GM12864 (cell line): ENCODE results near the gene SLC49A4.

Experiments used
- DNase-seq: peaks from one replicate; pipeline ENCODE4 v3.0.0-alpha.2; 2011; ENCODE audit warnings: low read depth
- H3K4me3 ChIP-seq: 2 replicates; pipeline ENCODE4 v1.5.1; 2011; ENCODE audit warnings: mild to moderate bottlenecking, low read depth, low read length, control low read depth
- TF ChIP-seq, protein P1 (sequence below): IDR thresholded peaks from 2 replicates; pipeline ENCODE4 v1.5.1; 2011; ENCODE audit warnings: low read depth, mild to moderate bottlenecking, moderate library complexity, low read length, control low read depth, inconsistent platforms; ENCODE audit errors: missing control alignments

Gene SLC49A4

DNA sequence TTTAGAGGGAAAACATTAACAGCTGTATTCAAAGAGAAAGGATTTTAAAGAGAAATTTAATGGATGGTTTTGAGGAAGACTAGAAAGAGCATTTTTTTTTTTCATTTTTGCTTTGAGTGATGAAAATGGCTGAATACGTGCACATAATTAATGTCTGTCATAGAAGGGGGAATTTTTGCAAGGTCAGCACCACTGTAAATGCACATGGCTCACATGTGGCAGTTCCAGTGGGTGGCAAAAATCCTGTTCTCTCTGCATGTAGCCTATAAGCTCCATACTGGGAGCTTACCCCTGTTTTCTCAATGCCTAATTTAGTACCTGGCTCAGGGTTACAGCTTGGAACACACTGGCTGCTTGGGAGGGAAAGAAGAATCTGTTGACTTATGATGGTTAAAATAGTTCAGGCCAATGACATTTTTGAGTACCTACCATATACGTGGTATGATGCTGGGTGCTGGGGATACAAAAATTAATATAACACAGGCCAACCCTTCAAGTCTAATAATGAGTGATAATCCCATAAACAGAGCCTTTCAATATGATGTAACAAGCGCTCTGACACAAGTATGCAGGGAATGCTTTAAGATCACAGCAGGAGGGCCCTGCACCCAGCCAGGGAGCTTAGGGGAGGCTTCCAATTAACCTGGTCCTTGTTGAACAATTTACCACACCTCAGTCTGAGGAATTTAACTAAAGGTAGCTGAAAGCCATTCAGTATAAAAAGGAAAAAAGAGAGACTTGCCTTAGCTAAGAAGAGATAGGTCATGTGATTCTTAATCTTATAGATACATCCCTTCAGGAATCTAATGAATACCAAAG, 34.2 kb upstream of the SLC49A4 start:
- TF ChIP-seq, protein P1, sequence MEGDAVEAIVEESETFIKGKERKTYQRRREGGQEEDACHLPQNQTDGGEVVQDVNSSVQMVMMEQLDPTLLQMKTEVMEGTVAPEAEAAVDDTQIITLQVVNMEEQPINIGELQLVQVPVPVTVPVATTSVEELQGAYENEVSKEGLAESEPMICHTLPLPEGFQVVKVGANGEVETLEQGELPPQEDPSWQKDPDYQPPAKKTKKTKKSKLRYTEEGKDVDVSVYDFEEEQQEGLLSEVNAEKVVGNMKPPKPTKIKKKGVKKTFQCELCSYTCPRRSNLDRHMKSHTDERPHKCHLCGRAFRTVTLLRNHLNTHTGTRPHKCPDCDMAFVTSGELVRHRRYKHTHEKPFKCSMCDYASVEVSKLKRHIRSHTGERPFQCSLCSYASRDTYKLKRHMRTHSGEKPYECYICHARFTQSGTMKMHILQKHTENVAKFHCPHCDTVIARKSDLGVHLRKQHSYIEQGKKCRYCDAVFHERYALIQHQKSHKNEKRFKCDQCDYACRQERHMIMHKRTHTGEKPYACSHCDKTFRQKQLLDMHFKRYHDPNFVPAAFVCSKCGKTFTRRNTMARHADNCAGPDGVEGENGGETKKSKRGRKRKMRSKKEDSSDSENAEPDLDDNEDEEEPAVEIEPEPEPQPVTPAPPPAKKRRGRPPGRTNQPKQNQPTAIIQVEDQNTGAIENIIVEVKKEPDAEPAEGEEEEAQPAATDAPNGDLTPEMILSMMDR, result no peak
- no peak overlapping the region for H3K4me3 ChIP-seq
- no peak for DNase-seq

DNA sequence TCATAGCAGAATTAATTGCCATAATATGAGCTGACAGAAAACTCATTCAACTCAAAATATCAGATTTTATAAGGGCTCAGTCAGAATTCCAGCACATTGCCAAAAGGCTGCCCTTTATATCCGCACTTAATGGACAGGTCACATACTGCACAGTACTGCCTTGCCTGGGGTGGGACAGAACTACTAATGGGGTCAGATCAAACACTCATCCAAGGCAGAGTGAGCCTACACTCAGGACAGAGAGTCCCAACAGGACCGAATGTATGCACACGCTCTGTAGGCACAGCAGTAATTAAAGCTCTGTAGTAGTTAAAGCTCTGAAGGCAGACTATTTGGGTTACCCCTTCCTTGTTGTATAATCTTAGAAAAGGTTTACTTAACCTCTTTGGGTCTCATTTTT, 28.4 kb upstream of the SLC49A4 start:
- TF ChIP-seq, protein P1, result no peak
- no peak overlapping the region for H3K4me3 ChIP-seq
- no peak for DNase-seq

DNA sequence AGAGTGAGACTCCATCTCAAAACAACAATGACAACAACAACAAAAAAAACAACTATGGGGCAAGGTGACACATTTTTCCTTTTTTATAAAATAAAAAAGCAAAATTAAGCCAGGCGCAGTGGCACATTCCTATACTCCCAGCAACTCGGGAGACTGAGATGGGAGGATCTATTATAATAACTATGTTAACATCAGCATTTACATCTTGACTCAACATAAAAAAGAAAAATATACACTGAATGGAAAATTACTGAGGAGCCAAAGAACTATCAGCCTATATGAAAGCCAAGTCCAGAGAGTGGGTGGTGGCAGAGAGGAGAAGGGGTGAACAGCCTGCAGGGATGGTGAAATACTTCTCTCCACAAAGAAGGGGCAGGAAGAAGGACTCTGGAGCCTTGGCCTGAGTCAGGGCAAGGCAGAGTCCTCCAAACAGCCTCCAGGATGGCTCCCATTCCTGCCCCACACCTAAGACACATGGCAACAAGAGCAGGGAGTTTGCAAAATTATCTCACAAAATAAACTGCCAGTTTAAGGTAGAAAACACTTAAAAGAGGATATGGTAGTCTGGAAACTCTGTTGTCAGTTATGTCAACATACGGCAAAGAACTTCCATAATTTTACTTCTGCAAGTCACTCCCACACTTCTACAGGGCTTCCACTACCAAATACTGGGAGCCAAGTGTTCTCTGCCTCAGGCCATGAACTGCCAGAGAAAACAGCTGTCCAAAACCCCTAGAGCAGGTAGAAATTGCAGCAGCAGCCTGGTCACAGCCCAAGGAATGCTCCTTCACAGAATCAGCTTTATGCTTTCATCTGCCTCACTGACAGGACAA, 27.1 kb upstream of the SLC49A4 start:
- TF ChIP-seq, protein P1, result no peak
- no peak for DNase-seq
- no peak overlapping the region for H3K4me3 ChIP-seq

DNA sequence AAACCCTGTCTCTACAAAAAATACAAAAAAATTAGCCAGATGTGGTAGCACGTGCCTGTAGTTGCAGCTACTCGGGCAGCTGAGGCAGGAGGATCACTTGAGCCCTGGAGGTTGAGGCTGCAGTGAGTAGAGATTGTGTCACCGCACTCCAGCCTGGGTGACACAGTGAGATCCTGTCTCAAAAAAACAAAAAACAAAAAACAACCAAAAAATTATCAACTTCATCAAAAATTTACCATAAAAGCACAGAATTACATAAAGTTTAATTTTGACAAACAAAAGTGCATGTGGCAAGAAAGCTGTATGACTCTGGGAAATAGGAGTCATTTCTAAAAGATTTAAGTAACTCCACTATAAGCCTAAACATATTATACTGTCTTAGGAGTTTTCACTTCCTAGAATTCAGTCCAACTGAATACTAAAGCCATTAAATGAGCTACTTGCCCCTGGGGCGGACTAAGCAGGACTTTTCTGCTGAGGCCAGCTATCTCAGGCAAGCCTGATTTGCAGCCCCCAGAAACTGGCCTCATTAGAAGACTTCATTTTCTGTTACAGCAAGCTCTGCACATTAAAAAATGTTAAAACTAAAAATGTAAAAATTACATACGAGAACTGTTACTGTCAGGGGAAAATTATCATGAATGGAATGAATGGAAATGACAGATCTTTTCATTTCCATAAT, 24.2 kb upstream of the SLC49A4 start:
- DNase-seq, result no peak
- H3K4me3 ChIP-seq, result no peak overlapping the region
- TF ChIP-seq, protein P1, result no peak

DNA sequence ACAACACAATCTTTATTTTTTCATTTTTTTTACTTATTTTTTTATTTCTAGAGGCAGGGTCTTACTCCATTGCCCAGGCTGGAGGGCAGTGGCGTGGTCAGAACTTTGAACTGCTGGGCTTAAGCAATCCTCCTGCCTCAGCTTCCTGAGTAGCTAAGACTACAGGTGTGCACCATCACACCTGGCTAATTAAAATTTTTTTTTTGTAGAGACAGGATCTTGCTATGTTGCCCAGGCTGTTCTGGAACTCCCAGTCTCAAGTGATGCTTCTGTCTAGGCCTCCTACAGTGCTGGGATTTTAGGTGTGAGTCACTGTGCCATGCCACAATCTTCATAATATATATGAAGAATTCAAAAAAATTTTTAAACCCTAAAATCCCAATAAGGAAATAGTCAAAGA, 22.0 kb upstream of the SLC49A4 start:
- DNase-seq, result no peak
- TF ChIP-seq, protein P1, result no peak
- H3K4me3 ChIP-seq, result no peak overlapping the region

DNA sequence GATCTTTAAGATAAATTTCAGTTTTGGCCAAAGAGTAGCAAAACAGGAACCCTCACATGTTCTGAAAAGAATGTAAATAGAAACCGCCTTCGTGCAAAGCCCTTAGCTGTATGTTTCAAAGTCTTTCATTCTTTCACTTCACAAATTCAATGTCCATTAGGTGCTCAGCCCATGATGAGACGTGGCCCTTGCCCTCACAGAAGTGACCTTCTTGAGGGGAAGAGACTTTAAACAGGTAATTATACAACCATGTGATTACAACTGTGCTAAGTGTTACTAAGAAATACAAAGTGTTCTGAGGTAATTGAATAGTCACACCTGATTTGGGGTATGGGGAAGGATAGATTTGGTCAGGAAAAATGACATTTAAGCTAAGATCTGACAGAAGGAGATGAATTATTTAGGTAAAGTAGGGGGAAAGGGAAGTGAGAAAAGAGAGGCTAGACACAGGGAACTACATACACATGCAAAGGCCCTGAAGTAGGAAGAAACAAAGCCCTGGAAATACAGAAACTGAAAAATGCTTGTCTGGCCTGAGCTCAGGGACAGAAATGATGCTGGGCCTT, 20.8 kb upstream of the SLC49A4 start:
- H3K4me3 ChIP-seq, result no peak overlapping the region
- TF ChIP-seq, protein P1, result no peak

More for the DNA sequence above, 20.8 kb upstream of the SLC49A4 start:
- DNase-seq, result no peak
